Activated naive CD8-positive, alpha-beta T cell treated with anti-CD3 and anti-CD28 coated beads, Interleukin-2, amount 10 ng/mL, durations not matched to agents 7 days and 5 days (primary cell): ENCODE measurements around the gene NES. TPM values are rescaled to one million over a fixed set of nuclear protein-coding genes. Genes with fewer than 3 reads are reported as not detected.

Source experiments
- ATAC-seq: fragments of 150-1000 bp; cut with Tn5 transposase; one replicate; pipeline ENCODE4 v1.10.0; 2021; ENCODE audit warnings: low read depth, moderate library complexity
- POLR2A ChIA-PET: fragments of 350-600 bp; sonication (Branson Sonifier 250); formaldehyde crosslinking; loops from one replicate; lab custom pipeline; 2021; ENCODE audit warnings: antibody characterized with exemption; lab: Charles Lee
- DNase-seq: peaks from one replicate; pipeline ENCODE4 v3.0.0; 2021
- H3K27ac Mint-ChIP-seq: one replicate; pipeline ENCODE4 v1.8.0; 2022; ENCODE audit warnings: mild to moderate bottlenecking, mixed read lengths
- H3K27me3 Mint-ChIP-seq: one replicate; pipeline ENCODE4 v1.8.0; 2022; ENCODE audit warnings: mild to moderate bottlenecking, moderate library complexity, mixed read lengths
- H3K36me3 Mint-ChIP-seq: one replicate; pipeline ENCODE4 v1.8.0; 2021; ENCODE audit warnings: mild to moderate bottlenecking, mixed read lengths
- H3K4me1 Mint-ChIP-seq: one replicate; pipeline ENCODE4 v1.8.0; 2021; ENCODE audit warnings: mixed read lengths
- H3K4me3 Mint-ChIP-seq: one replicate; pipeline ENCODE4 v1.8.0; 2022; ENCODE audit warnings: mild to moderate bottlenecking, moderate library complexity, mixed read lengths
- H3K9me3 Mint-ChIP-seq: one replicate; pipeline ENCODE4 v1.8.0; 2021; ENCODE audit warnings: mixed read lengths
- total RNA-seq, 2 experiments: library from RNA; stranded (reverse); gene quantifications; one replicate each; pipeline ENCODE4 v1.2.3, GENCODE V29; 2021

Gene NES
- total RNA-seq, 2 experiments from 2014 or later = not detected

DNA sequence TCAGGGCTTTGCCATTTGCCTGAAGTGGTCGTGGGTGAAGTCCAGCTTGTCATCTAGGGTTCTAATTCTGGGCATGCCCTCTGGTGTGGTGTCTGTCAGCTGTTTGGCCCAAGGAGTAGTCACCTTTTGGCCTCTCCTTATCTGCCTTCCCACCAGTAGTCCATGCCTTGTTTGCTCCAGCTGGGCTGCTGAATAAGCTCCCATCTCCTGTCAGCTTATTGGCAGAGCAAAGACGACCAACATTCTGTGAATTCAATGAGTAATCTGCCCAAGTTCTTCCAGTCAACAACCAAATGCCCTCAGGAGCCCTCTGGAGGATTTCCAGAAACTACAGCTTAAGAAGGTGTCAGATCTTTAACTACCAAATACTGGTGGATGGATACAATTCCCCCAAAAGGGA is 28.3 kb downstream of the NES start:
- no peaks in the 10 kb centered on the region for H3K9me3 Mint-ChIP-seq
- no peak overlapping the region for H3K4me3 Mint-ChIP-seq
- H3K4me1 Mint-ChIP-seq = peaks cover 19% of the 10 kb centered on the region
- H3K36me3 Mint-ChIP-seq = no peaks in the 10 kb centered on the region
- peaks cover 70% of the 10 kb centered on the region for H3K27me3 Mint-ChIP-seq
- no peak for ATAC-seq
- peak; percentile 24 for DNase-seq
- POLR2A ChIA-PET = no interaction called here
- H3K27ac Mint-ChIP-seq = no peak overlapping the region

DNA sequence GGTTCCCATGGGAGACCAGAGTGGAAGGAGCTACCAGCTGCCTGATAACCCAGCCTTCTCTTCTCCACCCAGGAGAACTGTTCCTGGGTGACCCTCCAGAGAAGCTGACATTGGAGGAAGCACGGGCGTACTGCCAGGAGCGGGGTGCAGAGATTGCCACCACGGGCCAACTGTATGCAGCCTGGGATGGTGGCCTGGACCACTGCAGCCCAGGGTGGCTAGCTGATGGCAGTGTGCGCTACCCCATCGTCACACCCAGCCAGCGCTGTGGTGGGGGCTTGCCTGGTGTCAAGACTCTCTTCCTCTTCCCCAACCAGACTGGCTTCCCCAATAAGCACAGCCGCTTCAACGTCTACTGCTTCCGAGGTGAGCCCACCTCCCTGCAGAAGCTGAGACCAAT is 28.7 kb downstream of the NES start:
- Mint-ChIP-seq H3K27ac (no peak overlapping the region), H3K4me1 (peaks cover 24% of the 10 kb centered on the region), H3K4me3 (no peak overlapping the region), H3K27me3 (peaks cover 70% of the 10 kb centered on the region), H3K36me3 (no peaks in the 10 kb centered on the region), H3K9me3 (no peaks in the 10 kb centered on the region)
- no peak for ATAC-seq
- POLR2A ChIA-PET = no interaction called here
- peak; percentile 22 for DNase-seq

DNA sequence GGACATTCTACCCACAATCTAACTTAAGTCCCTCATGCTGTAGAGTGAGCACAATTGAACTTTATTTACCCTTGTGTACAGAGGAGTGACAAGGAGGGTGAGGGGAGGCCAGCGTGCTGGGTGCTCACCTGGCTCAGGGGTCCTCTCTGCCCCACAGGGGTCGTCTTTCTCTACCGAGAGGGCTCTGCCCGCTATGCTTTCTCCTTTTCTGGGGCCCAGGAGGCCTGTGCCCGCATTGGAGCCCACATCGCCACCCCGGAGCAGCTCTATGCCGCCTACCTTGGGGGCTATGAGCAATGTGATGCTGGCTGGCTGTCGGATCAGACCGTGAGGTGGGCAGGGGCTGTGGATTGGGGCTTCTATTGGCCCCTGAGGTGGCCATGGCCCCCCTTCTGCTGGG is 29.9 kb downstream of the NES start:
- H3K27ac Mint-ChIP-seq = no peak overlapping the region
- H3K4me3 Mint-ChIP-seq = no peak overlapping the region
- peaks cover 33% of the 10 kb centered on the region for H3K4me1 Mint-ChIP-seq
- no peaks in the 10 kb centered on the region for H3K36me3 Mint-ChIP-seq
- DNase-seq (peak; percentile 27), ATAC-seq (no peak)
- POLR2A ChIA-PET = no interaction called here
- no peaks in the 10 kb centered on the region for H3K9me3 Mint-ChIP-seq
- H3K27me3 Mint-ChIP-seq = peaks cover 76% of the 10 kb centered on the region

DNA sequence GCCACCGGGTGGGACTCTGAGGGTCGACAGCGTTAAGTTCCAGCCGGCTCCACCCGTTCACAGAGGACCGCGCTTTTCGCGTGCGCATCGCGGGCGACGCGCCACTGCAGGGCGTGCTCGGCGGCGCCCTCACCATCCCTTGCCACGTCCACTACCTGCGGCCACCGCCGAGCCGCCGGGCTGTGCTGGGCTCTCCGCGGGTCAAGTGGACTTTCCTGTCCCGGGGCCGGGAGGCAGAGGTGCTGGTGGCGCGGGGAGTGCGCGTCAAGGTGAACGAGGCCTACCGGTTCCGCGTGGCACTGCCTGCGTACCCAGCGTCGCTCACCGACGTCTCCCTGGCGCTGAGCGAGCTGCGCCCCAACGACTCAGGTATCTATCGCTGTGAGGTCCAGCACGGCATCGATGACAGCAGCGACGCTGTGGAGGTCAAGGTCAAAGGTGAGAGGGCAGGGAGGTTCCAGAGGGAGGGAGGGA is 30.4 kb downstream of the NES start:
- Mint-ChIP-seq H3K9me3 (no peaks in the 10 kb centered on the region), H3K27ac (no peak overlapping the region), H3K27me3 (peaks cover 74% of the 10 kb centered on the region), H3K36me3 (no peaks in the 10 kb centered on the region), H3K4me1 (peaks cover 33% of the 10 kb centered on the region), H3K4me3 (no peak overlapping the region)
- DNase-seq (peak; percentile 26), ATAC-seq (no peak)
- POLR2A ChIA-PET = no interaction called here

DNA sequence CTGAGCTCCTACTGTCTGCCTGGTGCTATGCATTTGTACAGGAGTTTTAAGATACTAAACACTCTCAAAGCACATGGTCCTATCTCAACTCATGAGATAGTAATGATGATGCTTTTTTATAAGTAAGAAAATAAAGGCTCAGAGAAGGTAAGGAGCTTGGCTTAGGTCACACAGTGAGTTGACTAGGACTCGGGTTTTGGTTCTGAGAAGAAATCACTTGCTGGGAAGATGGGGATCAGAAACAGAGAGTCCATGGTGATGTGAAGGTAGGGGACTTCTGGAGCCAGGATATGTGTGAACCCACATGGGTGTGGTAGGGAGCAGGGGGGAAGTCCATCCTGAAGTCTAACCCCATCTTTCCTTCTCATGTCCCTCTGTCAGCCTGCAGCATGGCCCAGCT is 31.5 kb downstream of the NES start:
- Mint-ChIP-seq H3K4me3 (no peak overlapping the region), H3K36me3 (no peaks in the 10 kb centered on the region), H3K9me3 (no peaks in the 10 kb centered on the region), H3K4me1 (peaks cover 41% of the 10 kb centered on the region), H3K27ac (no peak overlapping the region), H3K27me3 (peaks cover 84% of the 10 kb centered on the region)
- DNase-seq (no peak), ATAC-seq (no peak)
- POLR2A ChIA-PET = no interaction called here

DNA sequence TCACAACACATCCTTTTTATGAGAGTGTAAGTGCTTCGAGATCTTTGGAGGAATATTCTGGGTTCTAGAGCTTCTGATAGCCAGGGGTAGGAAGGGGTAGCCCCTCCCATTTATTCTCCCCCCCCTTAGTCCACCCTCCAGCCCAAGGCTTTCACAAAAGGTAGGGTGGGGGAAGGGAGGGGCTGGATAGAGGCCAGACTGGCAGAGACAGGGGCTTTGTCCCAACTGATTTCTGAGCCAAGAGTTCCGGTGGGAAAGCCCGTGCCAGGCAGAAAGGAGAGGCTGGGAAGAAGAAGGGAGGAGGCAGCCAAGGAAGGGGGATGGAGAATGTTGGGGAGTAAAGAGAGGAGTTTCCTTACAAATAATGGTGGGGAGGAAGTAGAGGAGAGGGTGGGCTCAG is 32.2 kb downstream of the NES start:
- H3K4me1 Mint-ChIP-seq = peaks cover 41% of the 10 kb centered on the region
- DNase-seq = peak; percentile 25
- no peaks in the 10 kb centered on the region for H3K36me3 Mint-ChIP-seq
- POLR2A ChIA-PET = no interaction called here
- peaks cover 85% of the 10 kb centered on the region for H3K27me3 Mint-ChIP-seq
- no peak for ATAC-seq
- H3K27ac Mint-ChIP-seq = no peak overlapping the region
- no peak overlapping the region for H3K4me3 Mint-ChIP-seq
- no peaks in the 10 kb centered on the region for H3K9me3 Mint-ChIP-seq

DNA sequence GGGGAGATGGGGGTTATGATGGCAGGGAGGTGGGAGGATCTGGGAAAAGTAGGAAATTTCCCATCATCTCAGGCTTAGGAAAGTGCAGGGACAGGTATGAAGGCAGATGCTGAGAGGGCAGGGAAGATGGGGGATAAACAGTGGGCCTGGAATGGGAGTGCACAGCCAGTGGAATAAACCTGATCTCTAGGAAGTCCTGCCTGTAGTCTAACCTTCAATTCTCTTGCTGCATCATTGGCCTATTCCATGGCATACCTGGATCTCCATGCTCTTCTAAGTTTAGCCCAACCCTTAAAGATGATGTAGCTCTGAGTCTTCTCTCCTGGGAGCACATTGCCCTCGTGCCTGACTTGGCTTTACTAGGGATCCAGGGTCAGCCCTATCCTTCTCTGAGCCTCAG is 32.6 kb downstream of the NES start:
- POLR2A ChIA-PET = interaction anchor here (1.4 kb wide), 1 partner anchor 20 kb away, joined by 6 read pairs; no protein-coding TSS in a partner anchor

DNA sequence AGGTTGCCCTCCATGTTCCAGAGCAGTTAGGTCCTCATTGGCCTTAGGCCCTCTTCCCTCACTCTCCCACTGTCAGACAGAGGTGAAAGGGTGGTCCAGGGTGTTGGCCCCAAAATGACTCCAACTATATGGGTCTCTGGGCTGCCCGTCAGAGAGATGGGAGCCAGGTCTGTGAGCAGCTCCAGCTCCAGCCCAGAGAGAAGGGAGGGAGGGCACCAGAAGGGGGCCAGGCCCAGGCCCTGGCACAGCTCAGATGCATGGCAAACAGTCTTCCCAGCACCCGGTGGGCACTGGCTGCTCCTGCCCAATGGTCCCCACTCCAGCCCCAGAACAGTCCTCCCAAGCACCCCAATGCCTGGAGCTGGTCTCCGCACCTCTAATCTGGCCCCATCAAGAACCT is 33.1 kb downstream of the NES start:
- ATAC-seq = peak; percentile 17
- POLR2A ChIA-PET = interaction anchor here (0.6 to 1.9 kb wide), 5 partner anchors 17 to 284 kb away, joined by 3 to 8 read pairs (median 5); no protein-coding TSS in a partner anchor

More for the DNA sequence above, 32.6 kb downstream of the NES start:
- Mint-ChIP-seq H3K36me3 (no peaks in the 10 kb centered on the region), H3K27ac (no peak overlapping the region), H3K4me1 (peaks cover 41% of the 10 kb centered on the region), H3K9me3 (no peaks in the 10 kb centered on the region), H3K4me3 (no peak overlapping the region), H3K27me3 (peaks cover 86% of the 10 kb centered on the region)
- ATAC-seq (no peak), DNase-seq (no peak)

DNA sequence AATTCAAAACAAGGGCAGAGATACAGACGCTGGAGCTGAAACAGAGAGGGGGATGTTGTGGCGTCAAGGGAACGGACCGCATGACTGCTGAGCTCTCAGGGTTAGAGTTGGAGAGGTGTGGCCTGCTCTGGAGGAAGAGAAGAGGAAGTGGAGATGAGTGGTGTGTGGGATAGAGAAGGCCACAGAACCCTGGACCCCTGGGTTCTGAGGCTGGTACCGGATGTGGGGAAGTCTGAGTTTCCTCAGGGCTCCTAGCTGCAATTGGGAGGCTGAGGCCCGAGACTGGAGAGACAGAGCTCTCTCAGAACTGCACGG is 33.5 kb downstream of the NES start:
- H3K4me3 Mint-ChIP-seq = peak overlapping the region; percentile 47
- peaks cover 41% of the 10 kb centered on the region for H3K4me1 Mint-ChIP-seq
- ATAC-seq (peak; percentile 96), DNase-seq (peak; percentile 67)
- no peaks in the 10 kb centered on the region for H3K9me3 Mint-ChIP-seq
- no peaks in the 10 kb centered on the region for H3K36me3 Mint-ChIP-seq
- peak overlapping the region; percentile 36 for H3K27ac Mint-ChIP-seq
- POLR2A ChIA-PET = interaction anchor here (0.6 to 1.9 kb wide), 5 partner anchors 17 to 284 kb away, joined by 3 to 8 read pairs (median 5); no protein-coding TSS in a partner anchor
- peaks cover 87% of the 10 kb centered on the region for H3K27me3 Mint-ChIP-seq

More for the DNA sequence above, 33.1 kb downstream of the NES start:
- no peak for DNase-seq
- Mint-ChIP-seq H3K36me3 (no peaks in the 10 kb centered on the region), H3K4me1 (peaks cover 41% of the 10 kb centered on the region), H3K9me3 (no peaks in the 10 kb centered on the region), H3K4me3 (peak overlapping the region; percentile 47), H3K27ac (no peak overlapping the region), H3K27me3 (peaks cover 87% of the 10 kb centered on the region)

DNA sequence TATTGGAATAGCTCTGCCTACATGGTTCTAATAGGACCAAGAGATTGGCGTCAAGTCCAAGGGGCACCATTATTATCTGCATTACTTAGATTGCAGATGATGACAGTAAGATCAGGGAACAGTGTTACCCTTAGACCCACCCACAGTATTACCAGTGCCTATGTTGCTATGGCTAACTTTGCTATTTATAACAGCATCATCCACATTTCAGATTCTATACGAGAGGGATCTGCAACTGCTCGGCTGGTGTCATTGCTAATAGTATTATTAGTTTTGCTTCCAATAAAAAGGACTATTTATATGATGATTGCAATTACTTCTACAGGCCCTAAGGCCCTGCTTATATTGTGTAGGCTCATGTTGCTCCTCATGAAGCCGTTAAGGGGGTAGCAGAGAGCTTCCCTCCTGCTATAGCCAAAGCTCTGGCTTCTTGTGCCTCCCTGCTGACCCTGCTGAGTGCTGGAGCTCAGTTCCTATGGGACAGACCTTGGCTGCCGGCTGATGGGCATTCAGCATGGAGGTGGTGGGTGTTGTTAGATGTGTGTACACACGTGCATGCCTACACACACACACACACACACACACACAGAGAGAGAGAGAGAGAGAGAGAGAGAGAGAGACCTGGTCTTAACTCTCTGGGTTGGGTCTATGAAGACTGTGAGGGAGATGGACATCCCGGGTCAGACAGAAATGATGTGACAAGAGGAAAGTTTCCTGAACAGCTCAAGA is 34.0 kb downstream of the NES start:
- Mint-ChIP-seq H3K4me1 (peaks cover 41% of the 10 kb centered on the region), H3K4me3 (peak overlapping the region; percentile 47), H3K9me3 (no peaks in the 10 kb centered on the region), H3K27ac (peak overlapping the region; percentile 36), H3K36me3 (no peaks in the 10 kb centered on the region), H3K27me3 (peaks cover 88% of the 10 kb centered on the region)
- ATAC-seq (peak; percentile 1), DNase-seq (peak; percentile 44)
- POLR2A ChIA-PET = interaction anchor here (0.7 to 1.9 kb wide), 6 partner anchors 16 to 285 kb away, joined by 3 to 8 read pairs (median 6); no protein-coding TSS in a partner anchor

DNA sequence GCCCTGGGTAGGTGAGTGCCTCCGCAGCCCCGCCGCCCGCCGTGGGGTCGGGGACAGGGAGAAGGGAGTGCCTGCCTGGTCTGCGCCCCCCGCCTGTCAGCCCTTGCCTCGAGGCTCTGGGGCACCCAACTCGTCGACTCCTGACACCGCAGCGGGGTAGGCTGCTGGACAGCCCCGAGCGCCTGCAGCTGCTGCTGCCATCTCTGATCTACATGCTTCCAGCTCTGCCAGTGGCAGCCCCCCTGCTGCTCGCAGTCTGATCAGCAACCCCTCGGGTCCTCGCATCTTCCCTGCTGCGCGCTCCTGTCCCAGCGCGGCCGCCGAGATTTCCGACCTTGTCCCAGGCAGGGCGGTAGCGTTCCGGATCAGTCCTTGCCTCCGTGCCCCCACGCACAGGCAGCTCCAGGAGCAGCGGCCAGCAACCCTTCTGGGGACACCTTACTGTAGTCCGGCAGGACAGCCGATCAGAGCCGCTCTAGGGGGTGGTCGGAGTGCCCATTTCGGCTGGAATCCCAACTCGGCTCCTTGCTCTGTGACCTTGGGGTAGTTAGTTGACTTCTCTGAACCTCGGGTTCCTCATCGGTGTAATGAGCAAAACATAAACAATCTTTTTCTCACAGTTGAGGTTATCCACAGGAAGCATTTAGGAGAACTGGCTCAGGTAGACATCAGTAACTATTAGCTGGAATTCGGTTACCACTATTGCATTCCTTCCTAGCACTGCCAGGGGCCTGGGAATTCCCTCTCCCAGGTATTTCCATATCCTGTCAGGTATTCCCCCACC is 34.8 kb downstream of the NES start:
- POLR2A ChIA-PET = interaction anchor here (0.6 to 1.9 kb wide), 4 partner anchors 16 to 145 kb away, joined by 3 to 8 read pairs (median 6); no protein-coding TSS in a partner anchor
- DNase-seq (no peak), ATAC-seq (no peak)
- H3K27me3 Mint-ChIP-seq = peaks cover 83% of the 10 kb centered on the region
- H3K4me1 Mint-ChIP-seq = peaks cover 41% of the 10 kb centered on the region
- no peak overlapping the region for H3K27ac Mint-ChIP-seq
- H3K36me3 Mint-ChIP-seq = no peaks in the 10 kb centered on the region
- no peaks in the 10 kb centered on the region for H3K9me3 Mint-ChIP-seq
- peak overlapping the region; percentile 44 for H3K4me3 Mint-ChIP-seq

DNA sequence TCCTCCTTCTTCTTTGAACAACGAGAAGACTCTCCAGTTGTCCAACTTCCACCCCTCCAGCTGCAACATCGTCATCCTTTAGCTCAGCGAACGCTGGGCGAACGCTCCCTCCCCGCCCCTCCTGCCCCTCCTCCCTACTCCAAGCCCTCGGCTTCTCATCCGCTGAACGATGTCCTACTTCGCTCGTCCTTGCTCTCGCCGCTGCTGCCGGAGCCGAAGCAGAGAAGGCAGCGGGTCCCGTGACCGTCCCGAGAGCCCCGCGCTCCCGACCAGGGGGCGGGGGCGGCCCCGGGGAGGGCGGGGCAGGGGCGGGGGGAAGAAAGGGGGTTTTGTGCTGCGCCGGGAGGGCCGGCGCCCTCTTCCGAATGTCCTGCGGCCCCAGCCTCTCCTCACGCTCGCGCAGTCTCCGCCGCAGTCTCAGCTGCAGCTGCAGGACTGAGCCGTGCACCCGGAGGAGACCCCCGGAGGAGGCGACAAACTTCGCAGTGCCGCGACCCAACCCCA is 35.4 kb downstream of the NES start, which contains the start of gene BCAN:
TSS of gene BCAN (plus strand) at position 357 of the 504 bp plus-strand sequence. CDS start 3,938 bp downstream, outside the sequence.
- Mint-ChIP-seq H3K36me3 (no peaks in the 10 kb centered on the region), H3K4me1 (peaks cover 41% of the 10 kb centered on the region), H3K4me3 (peak within 1 kb of the TSS; percentile 44), H3K27me3 (peaks cover 81% of the 10 kb centered on the region), H3K9me3 (no peaks in the 10 kb centered on the region), H3K27ac (no peak within 1 kb of the TSS)
- DNase-seq = no peak
- POLR2A ChIA-PET = interaction anchor here (0.6 to 0.9 kb wide), 2 partner anchors 18 to 21 kb away, joined by 3 read pairs; no protein-coding TSS in a partner anchor
- ATAC-seq = no peak
